Stimulated activated naive CD4-positive, alpha-beta T cell (primary cell): ENCODE results near the gene UBASH3B.

Experiments used
- DNase-seq, 6 experiments: peaks; one replicate each; lab custom pipeline; 2025; lab: John Stamatoyannopoulos, UW

UBASH3B gene

DNA sequence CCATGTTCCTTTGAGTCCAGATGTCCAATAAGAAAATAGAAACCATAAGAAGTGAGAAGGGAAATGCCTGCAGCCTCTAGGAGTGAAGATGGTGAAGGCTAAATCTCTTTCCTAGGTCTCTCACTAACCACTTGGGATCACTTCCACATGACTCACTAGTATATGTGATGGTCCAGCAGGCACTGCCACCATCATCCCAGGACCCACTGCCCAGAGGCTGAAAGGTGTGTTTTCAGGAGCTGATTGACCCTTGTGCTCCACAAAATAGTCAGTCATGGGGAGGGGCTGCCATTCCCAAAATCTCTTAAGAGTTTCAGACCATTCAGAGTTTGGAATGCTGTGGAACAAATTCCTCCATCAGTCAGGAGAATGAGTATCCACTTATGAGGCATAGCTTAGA lies 22.9 kb downstream of the UBASH3B start:
- DNase-seq: no peak

DNA sequence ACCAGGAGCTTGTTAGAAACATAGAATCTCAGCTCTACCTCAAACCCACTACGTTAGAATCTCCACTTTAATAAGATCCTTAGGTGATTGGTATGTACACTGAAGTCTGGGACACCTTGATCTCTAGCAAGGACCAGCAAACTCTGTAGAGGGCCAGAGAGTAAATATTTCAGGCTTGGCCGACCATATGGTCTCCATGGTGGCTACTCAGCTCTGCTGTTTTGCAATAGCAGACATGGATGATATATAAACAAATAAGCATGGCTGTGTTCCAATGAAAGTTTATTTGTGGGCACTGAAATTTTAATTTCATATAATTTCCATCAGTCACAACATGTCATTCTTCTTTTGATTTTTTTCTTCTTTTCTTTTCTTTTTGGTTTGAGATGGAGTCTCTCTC lies 23.9 kb downstream of the UBASH3B start:
- DNase-seq: no peak

DNA sequence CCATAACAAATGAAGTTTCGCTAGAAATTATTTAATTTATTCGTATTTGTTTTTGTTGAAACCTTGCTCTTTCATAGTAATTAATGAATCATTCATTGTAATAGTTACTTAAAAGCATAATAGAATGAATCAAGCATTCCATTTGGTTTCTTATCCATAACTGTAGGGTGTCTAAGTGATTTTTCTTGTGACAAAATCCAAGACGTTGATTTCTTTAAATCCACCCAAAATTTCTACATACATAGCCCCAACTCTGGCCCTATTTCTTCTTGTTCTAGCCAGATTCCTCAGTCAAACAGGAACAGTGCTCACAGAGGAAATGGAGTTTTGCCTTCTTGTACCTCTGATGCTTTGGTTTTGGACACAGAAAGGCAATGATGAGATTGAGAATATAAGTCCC lies 25.5 kb downstream of the UBASH3B start:
- DNase-seq: no peak

- no peak for DNase-seq
These were observed 26.2 kb downstream of the UBASH3B start for GRCh38 chr11:122681735-122682134.

DNA sequence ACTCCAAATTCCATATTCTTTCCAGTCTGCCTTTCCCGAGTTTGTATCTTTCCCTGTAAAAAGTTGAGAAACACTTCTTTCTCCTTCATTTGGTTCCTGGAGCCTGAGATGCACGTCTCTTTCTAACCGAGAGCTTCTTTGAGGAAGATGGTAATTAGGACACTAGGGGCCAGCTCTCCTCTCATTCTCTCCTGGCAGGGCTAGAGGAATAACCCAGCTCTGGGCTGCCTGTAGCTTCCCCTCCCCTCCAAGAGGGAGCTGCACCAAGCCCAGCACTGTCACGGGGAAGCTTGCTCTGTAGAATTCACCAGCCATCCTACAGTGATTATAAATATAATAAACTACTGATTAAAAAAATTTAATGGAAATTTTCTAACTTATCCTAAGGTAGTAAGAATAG lies 26.9 kb downstream of the UBASH3B start:
- DNase-seq: no peak

DNA sequence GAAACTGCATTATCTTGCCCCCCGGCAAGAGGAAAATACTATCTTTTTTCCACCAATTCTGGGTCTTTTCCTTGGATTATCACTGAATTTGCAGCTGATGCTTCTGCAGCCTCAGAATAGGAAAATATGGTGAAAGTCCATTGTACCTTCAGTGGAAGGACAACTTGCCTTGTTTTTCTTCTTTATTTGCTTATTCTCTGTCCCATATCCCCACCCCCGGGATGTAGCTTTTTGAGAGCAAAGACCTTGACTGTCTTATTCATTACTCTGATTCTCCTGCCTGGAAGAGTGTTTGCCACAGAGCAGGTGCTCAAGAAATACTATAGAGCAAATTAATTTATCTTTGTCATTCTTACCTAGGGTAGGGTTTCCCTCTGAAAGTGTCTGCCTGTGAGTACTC lies 29.5 kb downstream of the UBASH3B start:
- no peak for DNase-seq

DNA sequence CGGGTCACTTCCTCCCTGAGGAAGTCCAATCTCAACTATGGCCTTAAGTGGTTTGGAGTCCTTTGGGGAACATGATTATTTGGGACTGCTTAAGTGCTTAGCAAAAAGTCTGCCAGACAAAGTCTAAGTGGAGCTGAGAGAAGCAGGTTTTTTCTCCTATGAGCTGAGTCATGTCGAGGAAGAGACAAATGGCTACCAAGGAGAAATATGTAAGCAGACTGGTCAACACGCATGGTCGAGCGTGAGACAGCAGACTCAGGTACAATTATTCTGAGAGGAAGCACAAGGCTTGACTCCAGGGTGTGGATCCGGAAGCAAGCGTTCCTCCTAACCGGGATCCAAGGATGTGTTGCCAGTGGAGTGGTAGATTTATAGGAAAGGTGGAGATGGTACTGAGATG lies 30.6 kb downstream of the UBASH3B start:
- DNase-seq: no peak

DNA sequence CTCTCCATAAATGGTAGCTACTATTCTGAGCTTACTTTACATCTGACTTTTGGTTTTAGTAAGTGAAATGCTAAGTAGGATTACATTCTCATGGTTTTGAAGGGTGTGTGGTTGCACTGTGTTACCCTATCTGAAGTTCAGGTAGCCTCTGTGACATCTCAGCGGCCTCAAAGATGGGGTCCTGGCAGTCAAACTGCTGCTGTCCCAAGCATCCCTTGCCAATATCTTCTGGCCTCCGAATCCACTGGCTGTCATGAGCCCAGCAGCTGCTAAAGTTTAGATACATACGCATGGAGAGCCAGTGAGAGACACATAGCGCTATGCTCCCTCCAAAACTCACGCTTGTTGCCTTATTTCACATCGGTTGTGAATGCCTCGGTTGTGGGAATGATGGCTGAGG lies 34.9 kb downstream of the UBASH3B start:
- no peak for DNase-seq

GRCh38 chr11:122690801-122691548 lies 35.5 kb downstream of the UBASH3B start:
- peak in 2 of 6 experiments; percentile 20 to 36 for DNase-seq

DNA sequence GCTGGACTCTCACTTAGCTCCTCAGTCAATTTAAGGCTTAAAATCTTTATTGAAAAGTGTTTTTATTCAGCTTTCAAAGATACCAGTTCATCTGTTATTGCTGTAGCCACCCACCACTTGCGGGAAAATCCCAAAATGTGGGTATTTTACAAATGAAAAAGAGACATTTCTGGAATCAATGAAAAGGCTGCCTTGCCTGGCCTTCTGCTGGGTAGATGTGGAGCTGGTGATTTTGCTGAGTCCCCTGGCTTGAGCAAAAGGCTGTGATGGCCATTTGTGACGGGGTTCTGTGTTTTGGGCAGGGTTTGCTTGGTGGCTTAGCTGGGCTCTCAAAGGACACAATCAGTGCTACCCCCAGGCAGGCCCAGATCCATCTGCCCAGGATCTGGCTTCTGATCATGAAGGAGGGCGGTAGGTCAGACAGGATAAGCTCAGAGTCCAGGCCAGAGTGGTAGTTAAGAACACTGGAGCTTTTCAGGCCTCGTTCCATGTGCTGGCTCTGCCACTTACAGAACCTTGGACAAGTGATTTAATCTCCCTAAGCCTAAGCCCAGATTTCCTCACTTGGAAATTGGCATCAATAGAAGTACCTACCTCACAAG lies 36.1 kb downstream of the UBASH3B start:
- DNase-seq: no peak

GRCh38 chr11:122692444-122692843 lies 36.9 kb downstream of the UBASH3B start:
- no peak for DNase-seq

DNA sequence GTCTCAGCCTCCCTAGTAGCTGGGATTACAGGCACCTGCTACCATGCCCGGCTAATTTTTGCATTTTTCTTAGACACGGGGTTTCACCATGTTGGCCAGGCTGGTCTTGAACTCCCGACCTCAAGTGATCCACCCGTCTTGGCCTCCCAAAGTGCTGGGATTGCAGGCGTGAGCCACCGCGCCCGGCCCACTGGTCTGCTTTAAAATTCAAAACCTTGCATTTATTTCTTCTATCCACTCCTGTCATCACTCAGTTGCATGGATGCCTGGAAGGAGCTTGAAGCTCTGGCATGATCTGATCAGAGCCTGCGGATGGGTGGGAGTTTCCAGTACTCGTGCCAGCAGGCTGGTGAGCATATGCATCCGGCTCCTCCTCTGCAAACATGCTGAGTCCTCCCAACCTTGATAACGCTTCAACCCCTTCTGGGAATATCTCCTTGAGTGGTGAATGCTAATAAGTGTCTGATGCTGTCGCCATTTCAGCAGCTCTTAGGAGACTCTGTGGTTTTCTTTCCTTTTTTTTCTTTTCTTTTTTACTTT lies 39.6 kb downstream of the UBASH3B start:
- DNase-seq: no peak

GRCh38 chr11:122696662-122697061 lies 41.1 kb downstream of the UBASH3B start:
- peak; percentile 52 to 80 (median 66) for DNase-seq

DNA sequence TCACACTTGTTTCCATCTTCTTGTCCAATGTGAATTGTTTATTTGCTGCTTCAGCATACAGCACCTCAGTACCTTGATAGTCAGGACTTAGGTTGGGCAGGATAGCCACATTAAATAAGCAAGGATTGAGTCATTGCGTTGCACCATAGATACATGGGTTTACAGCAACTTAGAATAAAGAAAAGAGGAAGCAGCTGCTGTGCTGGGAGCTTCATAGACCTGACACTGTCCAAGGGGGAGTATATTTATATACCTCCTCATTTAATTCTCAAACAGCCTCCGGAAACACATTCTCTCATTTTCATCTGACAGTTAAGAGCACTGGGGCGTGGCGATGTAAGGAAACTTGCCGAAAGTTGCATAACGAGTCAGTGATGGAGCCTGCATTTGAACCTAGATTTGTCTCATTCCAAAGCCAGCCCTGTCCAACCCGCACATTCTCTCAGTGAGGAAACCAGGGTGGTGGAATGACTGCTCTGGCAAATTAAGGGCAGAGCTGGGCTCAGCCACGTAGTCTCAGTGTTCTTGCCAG lies 42.2 kb downstream of the UBASH3B start:
- peak; percentile 6 to 71 (median 42) for DNase-seq

- no peak for DNase-seq
These were observed 42.9 kb downstream of the UBASH3B start for GRCh38 chr11:122698392-122698791.

DNA sequence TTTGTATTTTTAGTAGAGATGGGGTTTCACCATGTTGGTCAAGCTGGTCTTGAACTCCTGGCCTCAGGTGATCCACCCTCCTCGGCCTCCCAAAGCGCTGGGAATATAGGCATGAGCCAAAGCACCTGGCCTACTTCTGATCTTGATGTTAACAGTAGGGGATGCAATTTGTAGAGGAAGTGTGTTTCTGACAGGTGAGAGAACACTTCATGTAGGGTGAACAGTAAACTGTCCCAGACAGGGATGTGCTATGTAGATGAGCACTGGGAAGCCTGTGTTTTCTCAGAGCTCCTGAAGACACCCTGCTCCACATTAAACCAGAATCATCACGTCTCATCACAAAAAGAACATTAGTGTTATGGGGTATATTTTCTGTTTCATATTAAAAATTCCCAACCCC lies 45.1 kb downstream of the UBASH3B start:
- no peak for DNase-seq

- no peak for DNase-seq
These were observed 45.6 kb downstream of the UBASH3B start for GRCh38 chr11:122701143-122701542.

DNA sequence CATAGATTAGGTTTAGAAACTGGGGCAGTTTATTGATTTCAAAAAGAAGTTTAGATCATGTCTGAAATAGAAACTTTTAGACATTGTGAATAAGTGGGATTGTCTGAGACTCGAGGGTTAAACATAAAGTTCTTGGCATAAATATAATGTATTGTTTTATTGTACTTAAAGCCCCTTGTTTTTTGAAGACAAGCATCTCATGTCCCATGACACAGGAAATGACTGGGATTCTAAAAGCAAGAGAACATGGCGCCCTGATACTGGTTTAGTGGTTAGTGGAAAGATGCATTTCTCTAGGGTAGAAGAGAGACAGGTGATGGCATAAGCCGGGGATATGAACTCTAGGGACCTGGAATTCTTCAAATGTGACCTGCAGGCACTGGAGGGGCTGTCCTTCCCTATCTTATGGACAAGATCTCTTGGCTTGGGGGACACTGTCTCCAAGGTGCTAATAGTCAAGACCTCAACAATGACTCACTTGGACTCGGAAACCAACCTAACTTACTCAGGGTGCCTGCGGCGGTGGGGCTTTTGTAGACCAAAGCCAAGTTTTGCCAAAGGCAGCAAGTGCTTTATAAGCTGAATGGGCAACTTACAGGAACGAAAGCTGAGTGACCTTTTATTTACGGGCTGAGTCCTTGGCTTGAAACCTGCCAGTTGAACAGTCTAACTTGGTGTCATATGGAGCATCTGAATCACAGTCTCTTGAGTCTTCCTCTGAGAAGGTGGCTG lies 48.2 kb downstream of the UBASH3B start:
- DNase-seq: no peak

DNA sequence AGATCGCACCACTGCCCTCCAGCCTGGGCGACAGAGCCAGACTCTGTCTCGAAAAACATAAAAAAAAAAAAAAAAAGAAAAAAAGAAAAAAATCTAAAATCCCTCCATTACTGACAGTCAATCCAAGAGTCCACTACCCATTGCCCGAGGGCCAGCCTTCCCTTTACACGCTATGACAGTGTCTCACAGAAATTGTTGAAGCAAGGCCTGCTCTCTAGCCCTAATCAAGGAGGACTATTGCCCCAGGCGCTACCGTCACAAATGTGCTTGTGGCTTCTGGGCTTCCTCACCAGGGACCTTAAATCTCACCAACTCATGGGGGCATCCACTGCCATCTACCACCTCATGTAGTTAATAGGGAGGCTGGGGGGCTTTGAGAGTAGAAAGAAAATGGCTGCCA lies 49.9 kb downstream of the UBASH3B start:
- DNase-seq: no peak

GRCh38 chr11:122706291-122707088 lies 51.0 kb downstream of the UBASH3B start:
- no peak for DNase-seq

DNA sequence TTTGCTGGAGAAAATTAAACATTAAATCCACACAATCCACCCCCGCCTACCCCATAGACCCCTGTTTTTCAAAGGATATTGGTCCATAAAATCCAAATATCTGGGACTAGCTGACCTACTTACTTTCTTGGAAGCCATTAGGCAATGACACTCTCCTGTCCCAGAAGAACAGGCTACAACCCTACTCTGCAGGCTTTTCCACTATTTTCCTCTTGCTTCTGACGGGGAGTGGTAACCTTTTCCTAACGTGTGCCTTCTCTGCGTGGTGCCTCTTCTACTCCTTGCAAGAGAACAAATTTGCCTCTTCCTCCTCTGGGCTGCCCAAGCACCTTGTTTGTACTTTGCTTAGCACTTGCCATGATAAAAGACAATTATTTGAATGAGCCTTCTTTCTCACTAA lies 51.6 kb downstream of the UBASH3B start:
- no peak for DNase-seq

- no peak for DNase-seq
These were observed 52.4 kb downstream of the UBASH3B start for GRCh38 chr11:122707901-122708300.
